ENCODE measurements around the gene NUF2. TPM values are rescaled to one million over a fixed set of nuclear protein-coding genes. Genes with fewer than 3 reads are reported as not detected.

Gene NUF2
- total RNA-seq, 4 donors from 2014 or later: 0.73 to 20.5 TPM; not detected in 2

DNA sequence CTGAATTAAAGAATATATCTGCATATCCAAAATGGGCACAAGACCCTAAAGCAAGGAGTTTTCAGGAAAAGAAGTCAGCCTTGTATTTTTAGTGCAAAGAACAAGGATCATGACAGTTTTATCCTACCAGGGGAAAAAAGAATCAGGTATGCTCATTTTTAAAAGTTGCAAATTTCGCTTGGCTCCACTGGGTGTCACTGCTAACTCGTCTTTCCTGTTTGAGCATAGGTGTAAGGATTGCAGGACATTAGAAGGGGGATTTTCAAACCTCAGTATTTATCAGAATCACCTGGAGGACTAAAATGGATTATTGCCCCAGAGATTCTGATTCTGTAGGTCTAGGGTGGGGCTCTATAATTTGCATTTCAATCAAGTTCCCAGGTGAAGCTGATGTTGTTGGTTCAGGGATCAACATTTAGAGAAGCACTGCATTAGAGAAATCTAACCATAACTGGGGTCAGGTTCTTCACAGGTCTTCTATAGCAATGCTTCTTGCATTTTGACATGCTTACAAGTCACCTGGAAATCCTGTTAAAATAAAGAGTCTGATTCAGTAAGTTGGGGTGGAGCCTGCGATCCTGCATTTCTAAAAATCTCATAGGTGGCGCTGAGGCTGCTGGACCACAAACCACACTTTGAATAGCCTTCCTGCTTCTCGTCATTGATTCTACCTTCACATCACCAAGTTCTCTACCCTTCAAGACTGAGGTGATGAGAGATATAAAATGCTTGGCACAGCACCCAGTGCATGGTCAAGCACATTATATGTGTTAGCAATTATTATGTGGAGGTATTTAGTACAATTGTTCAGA lies 39.6 kb downstream of the NUF2 start:
- Histone ChIP-seq H3K9me3 (no peaks in the 10 kb centered on the region), H3K4me3 (no peak overlapping the region), H3K36me3 (no peaks in the 10 kb centered on the region), H3K4me1 (no peaks in the 10 kb centered on the region), H3K27me3 (no peaks in the 10 kb centered on the region), H3K27ac (no peak overlapping the region)
- no peak for TF ChIP-seq POLR2A (IDR thresholded peaks at IDR 0.05)
- TF ChIP-seq, protein P1, sequence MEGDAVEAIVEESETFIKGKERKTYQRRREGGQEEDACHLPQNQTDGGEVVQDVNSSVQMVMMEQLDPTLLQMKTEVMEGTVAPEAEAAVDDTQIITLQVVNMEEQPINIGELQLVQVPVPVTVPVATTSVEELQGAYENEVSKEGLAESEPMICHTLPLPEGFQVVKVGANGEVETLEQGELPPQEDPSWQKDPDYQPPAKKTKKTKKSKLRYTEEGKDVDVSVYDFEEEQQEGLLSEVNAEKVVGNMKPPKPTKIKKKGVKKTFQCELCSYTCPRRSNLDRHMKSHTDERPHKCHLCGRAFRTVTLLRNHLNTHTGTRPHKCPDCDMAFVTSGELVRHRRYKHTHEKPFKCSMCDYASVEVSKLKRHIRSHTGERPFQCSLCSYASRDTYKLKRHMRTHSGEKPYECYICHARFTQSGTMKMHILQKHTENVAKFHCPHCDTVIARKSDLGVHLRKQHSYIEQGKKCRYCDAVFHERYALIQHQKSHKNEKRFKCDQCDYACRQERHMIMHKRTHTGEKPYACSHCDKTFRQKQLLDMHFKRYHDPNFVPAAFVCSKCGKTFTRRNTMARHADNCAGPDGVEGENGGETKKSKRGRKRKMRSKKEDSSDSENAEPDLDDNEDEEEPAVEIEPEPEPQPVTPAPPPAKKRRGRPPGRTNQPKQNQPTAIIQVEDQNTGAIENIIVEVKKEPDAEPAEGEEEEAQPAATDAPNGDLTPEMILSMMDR (IDR thresholded peaks at IDR 0.05): no peak
- intact Hi-C loops (cut with DNase I; ENCODE audit: low total_unique reads): no loop called here
- DNase-seq: no peak

DNA sequence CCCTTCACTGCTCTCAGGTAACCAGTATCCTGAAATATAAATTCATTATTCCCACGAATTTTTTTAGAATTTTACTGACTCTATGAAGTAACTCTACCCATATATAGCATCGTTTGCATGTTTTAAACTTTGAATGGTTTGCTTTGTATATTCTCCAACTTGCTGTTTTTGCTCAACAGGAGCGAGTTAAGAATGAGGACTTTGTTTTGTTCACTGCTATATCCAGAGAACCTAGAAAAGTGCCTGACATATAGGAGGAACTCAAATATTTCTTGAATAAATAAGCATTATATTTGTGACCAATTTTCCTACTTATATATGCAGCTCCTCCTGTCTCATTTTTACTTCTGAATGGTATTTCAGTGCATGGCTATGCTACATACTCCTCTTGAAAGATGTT lies 43.4 kb downstream of the NUF2 start:
- no peaks in the 10 kb centered on the region for H3K4me1 ChIP-seq
- TF ChIP-seq, protein P1 (IDR thresholded peaks at IDR 0.05): no peak
- no peak for TF ChIP-seq POLR2A (IDR thresholded peaks at IDR 0.05)
- intact Hi-C loops (cut with DNase I; ENCODE audit: low total_unique reads): no loop called here
- DNase-seq: no peak
- H3K27ac ChIP-seq: no peak overlapping the region
- H3K9me3 ChIP-seq: no peaks in the 10 kb centered on the region
- no peaks in the 10 kb centered on the region for H3K27me3 ChIP-seq
- H3K4me3 ChIP-seq: no peak overlapping the region
- no peaks in the 10 kb centered on the region for H3K36me3 ChIP-seq

DNA sequence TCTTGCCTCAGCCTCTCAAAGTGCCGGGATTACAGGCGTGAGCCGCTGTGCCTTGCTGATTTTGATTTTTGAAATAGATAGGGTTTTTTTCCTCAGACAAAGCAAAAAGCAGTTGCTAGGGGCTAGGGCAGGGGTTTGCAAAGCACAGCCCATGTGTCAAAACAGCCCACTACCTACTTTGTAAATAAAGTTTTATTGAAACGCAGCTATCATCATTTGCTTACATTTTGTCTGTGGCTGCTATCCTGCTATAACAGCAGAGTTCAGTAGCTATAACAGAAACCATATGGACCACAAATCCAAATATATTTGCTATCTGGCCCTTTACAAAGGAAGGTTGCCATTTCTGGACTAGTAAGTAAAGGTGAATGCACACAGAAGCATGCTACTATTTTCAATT lies 44.8 kb downstream of the NUF2 start:
- H3K36me3 ChIP-seq: no peaks in the 10 kb centered on the region
- no peaks in the 10 kb centered on the region for H3K4me1 ChIP-seq
- no peaks in the 10 kb centered on the region for H3K9me3 ChIP-seq
- H3K27ac ChIP-seq: no peak overlapping the region
- no peak overlapping the region for H3K4me3 ChIP-seq
- intact Hi-C loops (cut with DNase I; ENCODE audit: low total_unique reads): no loop called here
- DNase-seq: no peak
- no peaks in the 10 kb centered on the region for H3K27me3 ChIP-seq
- TF ChIP-seq, protein P1 (IDR thresholded peaks at IDR 0.05): no peak
- no peak for TF ChIP-seq POLR2A (IDR thresholded peaks at IDR 0.05)

DNA sequence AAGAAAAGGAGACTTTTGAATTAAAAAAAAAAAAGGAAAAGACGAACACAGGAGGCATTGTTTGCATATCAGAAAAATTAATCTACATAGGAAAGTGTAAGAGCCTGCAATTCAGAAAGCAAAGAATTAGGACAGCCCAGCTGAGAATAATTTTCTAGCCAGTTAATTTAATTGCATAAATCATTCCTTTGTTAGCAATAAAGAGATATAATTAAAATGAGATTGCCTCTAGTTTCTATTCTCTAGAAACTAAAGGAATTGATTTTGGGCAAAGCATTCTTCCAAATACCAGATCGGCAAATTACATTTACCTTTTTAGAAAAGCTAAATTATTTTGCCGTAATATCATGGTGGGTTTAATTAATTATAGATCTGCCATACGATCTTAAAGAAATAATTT lies 46.0 kb downstream of the NUF2 start:
- TF ChIP-seq POLR2A (IDR thresholded peaks at IDR 0.05): no peak
- TF ChIP-seq, protein P1 (IDR thresholded peaks at IDR 0.05): no peak
- Histone ChIP-seq H3K36me3 (no peaks in the 10 kb centered on the region), H3K4me1 (no peaks in the 10 kb centered on the region), H3K9me3 (no peaks in the 10 kb centered on the region), H3K27me3 (no peaks in the 10 kb centered on the region), H3K4me3 (no peak overlapping the region), H3K27ac (no peak overlapping the region)
- intact Hi-C loops (cut with DNase I; ENCODE audit: low total_unique reads): no loop called here
- DNase-seq: no peak

DNA sequence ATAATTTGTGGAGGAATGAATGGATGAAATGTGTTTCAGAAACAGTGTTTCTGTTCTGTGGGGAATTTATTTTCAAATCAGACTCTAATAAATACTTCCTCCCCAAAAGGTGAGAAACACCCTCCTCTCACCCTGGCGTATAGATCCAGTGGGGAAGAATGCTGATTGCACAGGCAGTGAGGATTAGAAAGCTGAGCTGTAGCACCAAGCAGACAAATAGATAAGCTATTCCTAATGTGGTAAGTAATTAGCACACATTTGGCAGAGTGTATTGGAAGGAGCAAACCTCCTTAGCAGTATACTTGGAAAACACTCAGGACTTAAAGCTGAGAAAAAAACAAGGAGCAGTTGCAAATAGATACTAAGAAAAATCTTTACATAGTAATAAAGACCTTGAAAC lies 50.8 kb downstream of the NUF2 start:
- intact Hi-C loops (cut with DNase I; ENCODE audit: low total_unique reads): no loop called here
- TF ChIP-seq, protein P1 (IDR thresholded peaks at IDR 0.05): no peak
- TF ChIP-seq POLR2A (IDR thresholded peaks at IDR 0.05): no peak
- Histone ChIP-seq H3K4me1 (no peaks in the 10 kb centered on the region), H3K27me3 (no peaks in the 10 kb centered on the region), H3K4me3 (no peak overlapping the region), H3K9me3 (no peaks in the 10 kb centered on the region), H3K36me3 (no peaks in the 10 kb centered on the region), H3K27ac (no peak overlapping the region)
- no peak for DNase-seq

Data from uterus (tissue), 4 donors.